ENCODE data around the gene GGCX.
"Not testable (repeated sequence)": the region's sequence is repeated elsewhere in the genome, so short reads cannot be mapped to it uniquely, and the experiment has no call there.

GGCX gene

GRCh38 chr2:85561280-85562212 is at the start of gene GGCX:
TSS of gene GGCX (minus strand) at chr2:85561493. CDS start at chr2:85561428, 65 bp downstream.
- peak; percentile 95 for DNase-seq

GRCh38 chr2:85607268-85608215 is 46.2 kb upstream of the GGCX start:
- no peak for DNase-seq

- DNase-seq, result no peak
Measured at GRCh38 chr2:85606116-85606455, 44.8 kb upstream of the GGCX start.

GRCh38 chr2:85605406-85606115 is 44.3 kb upstream of the GGCX start:
- DNase-seq, result no peak

GRCh38 chr2:85604568-85605339 is 43.5 kb upstream of the GGCX start:
- DNase-seq, result no peak

GRCh38 chr2:85604133-85604444 is 42.8 kb upstream of the GGCX start:
- not testable (repeated sequence) for DNase-seq

GRCh38 chr2:85602476-85603234 is 41.4 kb upstream of the GGCX start, which contains the start of gene TMEM150A:
TSS of gene TMEM150A (minus strand) at chr2:85602698. CDS start at chr2:85601948, 750 bp downstream.
- peak; percentile 89 for DNase-seq

GRCh38 chr2:85601771-85602475 is 40.6 kb upstream of the GGCX start:
- DNase-seq, result no peak

- no peak for DNase-seq
Measured at GRCh38 chr2:85600951-85601770, 39.9 kb upstream of the GGCX start.

GRCh38 chr2:85600235-85600575 is 38.9 kb upstream of the GGCX start:
- DNase-seq, result no peak

GRCh38 chr2:85599468-85600234 is 38.4 kb upstream of the GGCX start:
- DNase-seq, result no peak

GRCh38 chr2:85598594-85599340 is 37.5 kb upstream of the GGCX start:
- no peak for DNase-seq

- DNase-seq, result no peak
Measured at GRCh38 chr2:85597241-85597640, 35.9 kb upstream of the GGCX start.

- no peak for DNase-seq
Measured at GRCh38 chr2:85596486-85597143, 35.3 kb upstream of the GGCX start.

- DNase-seq, result no peak
Measured at GRCh38 chr2:85596026-85596333, 34.7 kb upstream of the GGCX start.

GRCh38 chr2:85595301-85596025 is 34.2 kb upstream of the GGCX start, which contains the start of gene RNF181:
TSS of gene RNF181 (plus strand) at chr2:85595745. CDS start at chr2:85595764, 19 bp downstream.
- DNase-seq, result peak; percentile 96

- no peak for DNase-seq
Measured at GRCh38 chr2:85594715-85595300, 33.5 kb upstream of the GGCX start.

All from CD4-positive, alpha-beta T cell treated with Interleukin-4 for 4 hours (primary cell).